Liver (tissue), 3 donors: ENCODE measurements around the gene PCDH9.

Experiments used
- EGR1 ChIP-seq, 2 donors: IDR thresholded peaks; 2 replicates each; pipeline ENCODE4 v1.6.1; 2016 to 2018; ENCODE audit warnings: antibody characterized with exemption in 2 of 2, low read depth in 2 of 2
- GABPA ChIP-seq, 2 donors: IDR thresholded peaks in 1 of 2; conservative IDR thresholded peaks in 1 of 2; 2 replicates each; pipeline ENCODE4 v1.6.1; 2016; ENCODE audit warnings: antibody characterized with exemption in 2 of 2, mild to moderate bottlenecking in 1 of 2, moderate library complexity in 1 of 2
- JUND ChIP-seq, 2 donors: IDR thresholded peaks; 2 replicates each; pipeline ENCODE4 v1.6.1; 2016; ENCODE audit warnings: antibody characterized with exemption in 2 of 2
- SP1 ChIP-seq: IDR thresholded peaks from 2 replicates; pipeline ENCODE4 v1.6.1; 2018; ENCODE audit warnings: antibody characterized with exemption, mild to moderate bottlenecking
- TF ChIP-seq, protein P1 (sequence below): fragments of 150-350 bp; IDR thresholded peaks from 2 replicates; pipeline ENCODE4 v1.5.1; 2017; ENCODE audit warnings: improper control_type of control experiment, low read depth, low read length; ENCODE audit not compliant: missing input control
- TF ChIP-seq, protein P2 (sequence below): IDR thresholded peaks from 2 replicates; pipeline ENCODE4 v1.6.1; 2016; ENCODE audit warnings: antibody characterized with exemption
- TF ChIP-seq, protein P3 (sequence below): IDR thresholded peaks from 2 replicates; pipeline ENCODE4 v1.6.1; 2016; ENCODE audit warnings: antibody characterized with exemption
- TF ChIP-seq, protein P4 (sequence below): IDR thresholded peaks from 2 replicates; pipeline ENCODE4 v1.6.1; 2016; ENCODE audit warnings: antibody characterized with exemption
- TF ChIP-seq, protein P5 (sequence below): IDR thresholded peaks from 2 replicates; pipeline ENCODE4 v1.6.1; 2016; ENCODE audit warnings: antibody characterized with exemption, mild to moderate bottlenecking
- donor health status: healthy.
- donor health status: healthy.

DNA sequence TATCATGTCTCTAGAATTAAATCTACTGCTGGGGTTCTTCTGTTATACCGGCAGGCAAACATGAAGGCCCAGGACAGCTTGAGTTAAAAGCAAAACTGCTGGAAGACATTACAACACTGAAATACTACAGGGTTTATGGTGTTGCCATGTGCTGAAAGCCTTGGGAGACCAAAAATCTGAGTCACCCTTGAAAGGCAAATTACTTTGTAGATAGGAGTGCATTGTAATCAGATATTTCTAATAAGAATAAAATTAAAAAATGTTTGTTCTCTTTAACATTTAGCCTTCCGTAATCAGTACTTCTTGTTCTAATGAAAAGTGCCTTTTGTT is 181.3 kb downstream of the PCDH9 start:
- TF ChIP-seq, protein P1, sequence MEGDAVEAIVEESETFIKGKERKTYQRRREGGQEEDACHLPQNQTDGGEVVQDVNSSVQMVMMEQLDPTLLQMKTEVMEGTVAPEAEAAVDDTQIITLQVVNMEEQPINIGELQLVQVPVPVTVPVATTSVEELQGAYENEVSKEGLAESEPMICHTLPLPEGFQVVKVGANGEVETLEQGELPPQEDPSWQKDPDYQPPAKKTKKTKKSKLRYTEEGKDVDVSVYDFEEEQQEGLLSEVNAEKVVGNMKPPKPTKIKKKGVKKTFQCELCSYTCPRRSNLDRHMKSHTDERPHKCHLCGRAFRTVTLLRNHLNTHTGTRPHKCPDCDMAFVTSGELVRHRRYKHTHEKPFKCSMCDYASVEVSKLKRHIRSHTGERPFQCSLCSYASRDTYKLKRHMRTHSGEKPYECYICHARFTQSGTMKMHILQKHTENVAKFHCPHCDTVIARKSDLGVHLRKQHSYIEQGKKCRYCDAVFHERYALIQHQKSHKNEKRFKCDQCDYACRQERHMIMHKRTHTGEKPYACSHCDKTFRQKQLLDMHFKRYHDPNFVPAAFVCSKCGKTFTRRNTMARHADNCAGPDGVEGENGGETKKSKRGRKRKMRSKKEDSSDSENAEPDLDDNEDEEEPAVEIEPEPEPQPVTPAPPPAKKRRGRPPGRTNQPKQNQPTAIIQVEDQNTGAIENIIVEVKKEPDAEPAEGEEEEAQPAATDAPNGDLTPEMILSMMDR = no peak
- TF ChIP-seq, protein P2, sequence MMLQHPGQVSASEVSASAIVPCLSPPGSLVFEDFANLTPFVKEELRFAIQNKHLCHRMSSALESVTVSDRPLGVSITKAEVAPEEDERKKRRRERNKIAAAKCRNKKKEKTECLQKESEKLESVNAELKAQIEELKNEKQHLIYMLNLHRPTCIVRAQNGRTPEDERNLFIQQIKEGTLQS = no peak
- TF ChIP-seq EGR1 (IDR thresholded peaks at IDR 0.05; ENCODE audit: low read depth in 2 of 2) = no peak
- TF ChIP-seq, protein P3, sequence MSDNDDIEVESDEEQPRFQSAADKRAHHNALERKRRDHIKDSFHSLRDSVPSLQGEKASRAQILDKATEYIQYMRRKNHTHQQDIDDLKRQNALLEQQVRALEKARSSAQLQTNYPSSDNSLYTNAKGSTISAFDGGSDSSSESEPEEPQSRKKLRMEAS = no peak
- TF ChIP-seq GABPA (IDR thresholded peaks at IDR 0.05 in 1 of 2, conservative IDR thresholded peaks at IDR 0.05 in 1 of 2) = no peak
- TF ChIP-seq, protein P4, sequence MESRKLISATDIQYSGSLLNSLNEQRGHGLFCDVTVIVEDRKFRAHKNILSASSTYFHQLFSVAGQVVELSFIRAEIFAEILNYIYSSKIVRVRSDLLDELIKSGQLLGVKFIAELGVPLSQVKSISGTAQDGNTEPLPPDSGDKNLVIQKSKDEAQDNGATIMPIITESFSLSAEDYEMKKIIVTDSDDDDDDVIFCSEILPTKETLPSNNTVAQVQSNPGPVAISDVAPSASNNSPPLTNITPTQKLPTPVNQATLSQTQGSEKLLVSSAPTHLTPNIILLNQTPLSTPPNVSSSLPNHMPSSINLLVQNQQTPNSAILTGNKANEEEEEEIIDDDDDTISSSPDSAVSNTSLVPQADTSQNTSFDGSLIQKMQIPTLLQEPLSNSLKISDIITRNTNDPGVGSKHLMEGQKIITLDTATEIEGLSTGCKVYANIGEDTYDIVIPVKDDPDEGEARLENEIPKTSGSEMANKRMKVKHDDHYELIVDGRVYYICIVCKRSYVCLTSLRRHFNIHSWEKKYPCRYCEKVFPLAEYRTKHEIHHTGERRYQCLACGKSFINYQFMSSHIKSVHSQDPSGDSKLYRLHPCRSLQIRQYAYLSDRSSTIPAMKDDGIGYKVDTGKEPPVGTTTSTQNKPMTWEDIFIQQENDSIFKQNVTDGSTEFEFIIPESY = no peak
- TF ChIP-seq, protein P5, sequence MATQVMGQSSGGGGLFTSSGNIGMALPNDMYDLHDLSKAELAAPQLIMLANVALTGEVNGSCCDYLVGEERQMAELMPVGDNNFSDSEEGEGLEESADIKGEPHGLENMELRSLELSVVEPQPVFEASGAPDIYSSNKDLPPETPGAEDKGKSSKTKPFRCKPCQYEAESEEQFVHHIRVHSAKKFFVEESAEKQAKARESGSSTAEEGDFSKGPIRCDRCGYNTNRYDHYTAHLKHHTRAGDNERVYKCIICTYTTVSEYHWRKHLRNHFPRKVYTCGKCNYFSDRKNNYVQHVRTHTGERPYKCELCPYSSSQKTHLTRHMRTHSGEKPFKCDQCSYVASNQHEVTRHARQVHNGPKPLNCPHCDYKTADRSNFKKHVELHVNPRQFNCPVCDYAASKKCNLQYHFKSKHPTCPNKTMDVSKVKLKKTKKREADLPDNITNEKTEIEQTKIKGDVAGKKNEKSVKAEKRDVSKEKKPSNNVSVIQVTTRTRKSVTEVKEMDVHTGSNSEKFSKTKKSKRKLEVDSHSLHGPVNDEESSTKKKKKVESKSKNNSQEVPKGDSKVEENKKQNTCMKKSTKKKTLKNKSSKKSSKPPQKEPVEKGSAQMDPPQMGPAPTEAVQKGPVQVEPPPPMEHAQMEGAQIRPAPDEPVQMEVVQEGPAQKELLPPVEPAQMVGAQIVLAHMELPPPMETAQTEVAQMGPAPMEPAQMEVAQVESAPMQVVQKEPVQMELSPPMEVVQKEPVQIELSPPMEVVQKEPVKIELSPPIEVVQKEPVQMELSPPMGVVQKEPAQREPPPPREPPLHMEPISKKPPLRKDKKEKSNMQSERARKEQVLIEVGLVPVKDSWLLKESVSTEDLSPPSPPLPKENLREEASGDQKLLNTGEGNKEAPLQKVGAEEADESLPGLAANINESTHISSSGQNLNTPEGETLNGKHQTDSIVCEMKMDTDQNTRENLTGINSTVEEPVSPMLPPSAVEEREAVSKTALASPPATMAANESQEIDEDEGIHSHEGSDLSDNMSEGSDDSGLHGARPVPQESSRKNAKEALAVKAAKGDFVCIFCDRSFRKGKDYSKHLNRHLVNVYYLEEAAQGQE = no peak
- no peak for TF ChIP-seq SP1
- TF ChIP-seq JUND (IDR thresholded peaks at IDR 0.05) = no peak
